ENCODE data around the gene CLHC1. TPM values are rescaled to one million over a fixed set of nuclear protein-coding genes. Genes with fewer than 3 reads are reported as not detected.

Gene CLHC1
- total and polyA plus RNA-seq, 2 of the 8 experiments (the other 6 are each of a cell fraction or from before 2014, with no cell fraction given): 2.6 to 10.8 TPM

GRCh38 chr2:55196526-55196925 lies 35.6 kb downstream of the CLHC1 start:
- Histone ChIP-seq H3K4me1 (replicated peaks in 1 of 4; ENCODE audit: control insufficient read depth in 3 of 4, insufficient read depth in 4 of 4, low read length in 3 of 4) (no peaks in the 10 kb centered on the region), H3K4me2 (ENCODE audit: insufficient read depth in 1 of 2, low read depth in 2 of 2, low read length in 2 of 2) (no peak overlapping the region), H3K9me3 (ENCODE audit: insufficient read depth in 2 of 2, low read depth in 1 of 2, low read length in 1 of 2) (no peaks in the 10 kb centered on the region), H4K20me1 (replicated peaks in 1 of 2; ENCODE audit: control insufficient read depth in 1 of 2, insufficient read depth in 2 of 2, low read length in 2 of 2) (peaks cover 0 to 2% of the 10 kb centered on the region in 2 experiments), H3K9ac (replicated peaks in 1 of 4; ENCODE audit: extremely low read depth in 1 of 4, low read depth in 3 of 4, low read length in 3 of 4) (no peak overlapping the region), H3K56ac (replicated peaks; ENCODE audit: insufficient read length, low read depth, low read length) (no peak overlapping the region), H3K27ac (ENCODE audit: low read depth, low read length) (no peak overlapping the region), H2BK120ac (replicated peaks; ENCODE audit: low read depth, low read length) (no peak overlapping the region), H3K79me2 (ENCODE audit: control insufficient read depth in 1 of 2, insufficient read depth in 2 of 2, low read length in 2 of 2) (no peaks in the 10 kb centered on the region), H3K36me3 (ENCODE audit: control insufficient read depth in 2 of 4, insufficient read depth in 4 of 4, low read length in 3 of 4) (no peaks in the 10 kb centered on the region), H2BK12ac (ENCODE audit: low read depth, low read length) (no peak overlapping the region), H2AK5ac (ENCODE audit: low read depth, low read length) (no peak overlapping the region), H2BK15ac (ENCODE audit: low read length) (no peak overlapping the region), H3K18ac (ENCODE audit: extremely low read depth, low read length) (no peak overlapping the region), H2BK5ac (ENCODE audit: low read depth, low read length) (no peak overlapping the region), H2BK20ac (ENCODE audit: low read length) (no peak overlapping the region), H3K4ac (replicated peaks; ENCODE audit: insufficient read length, low read depth, low read length) (no peak overlapping the region), H4K8ac (ENCODE audit: extremely low read depth, insufficient read depth, low read length) (no peak overlapping the region), H3K14ac (ENCODE audit: insufficient read length) (no peak overlapping the region), H4K5ac (ENCODE audit: insufficient read length, low read depth, low read length) (no peak overlapping the region), H3K23me2 (ENCODE audit: low read depth, low read length) (no peaks in the 10 kb centered on the region), H3K4me3 (ENCODE audit: extremely low read depth in 1 of 4, insufficient read depth in 2 of 4, low read depth in 3 of 4, low read length in 4 of 4) (no peak overlapping the region), H3K79me1 (ENCODE audit: low read depth, low read length) (no peaks in the 10 kb centered on the region), H4K91ac (replicated peaks; ENCODE audit: insufficient read length, low read length) (no peak overlapping the region), H3K23ac (ENCODE audit: insufficient read length) (no peak overlapping the region), H3K27me3 (replicated peaks in 1 of 4; ENCODE audit: control insufficient read depth in 3 of 4, extremely low read depth in 1 of 4, insufficient read depth in 3 of 4, low read length in 3 of 4) (no peaks in the 10 kb centered on the region), H2AFZ (ENCODE audit: low read length) (no peak overlapping the region)
- WGBS, 2 experiments (ENCODE audit: extremely low coverage in 1 of 2, insufficient coverage in 1 of 2, insufficient read length in 1 of 2, insufficient replicate concordance in 2 of 2, low coverage in 1 of 2, low lambda C conversion rate in 2 of 2, missing lambda C conversion rate in 1 of 2): 82% methylated on average over 2 of the region's 2 CpGs; no CpG with 5 or more reads in 1 of the 2 experiments
- POLR2A ChIA-PET (ENCODE audit: partially characterized antibody): interaction anchor here (1.2 kb wide), 1 partner anchor 20 kb away, joined by 3 read pairs; no protein-coding TSS in a partner anchor
- DNase-seq (ENCODE audit: low read depth in 1 of 2, low spot score in 2 of 2) (no peak), FAIRE-seq (no peak)
- CTCF ChIA-PET (ENCODE audit: partially characterized antibody): no interaction called here
- TF ChIP-seq YY1 (IDR thresholded peaks at IDR 0.05; ENCODE audit: low read depth, low read length) (no peak), RAD21 (IDR thresholded peaks at IDR 0.05 in 1 of 2, conservative IDR thresholded peaks at IDR 0.05 in 1 of 2; ENCODE audit: low read depth in 2 of 2, low read length in 2 of 2) (no peak), SRF (IDR thresholded peaks at IDR 0.05; ENCODE audit: low read depth, low read length) (no peak), RBBP5 (IDR thresholded peaks at IDR 0.05; ENCODE audit: borderline replicate concordance, low read depth, low read length) (no peak), SUZ12 (IDR thresholded peaks at IDR 0.05; ENCODE audit: low read length) (no peak), BRCA1 (IDR thresholded peaks at IDR 0.05; ENCODE audit: low read depth, low read length) (no peak), EP300 (IDR thresholded peaks at IDR 0.05; ENCODE audit: borderline replicate concordance in 1 of 2, low read depth in 2 of 2, low read length in 2 of 2) (no peak), SIN3A (conservative IDR thresholded peaks at IDR 0.05 in 1 of 2, IDR thresholded peaks at IDR 0.05 in 1 of 2; ENCODE audit: low read depth in 1 of 2, low read length in 2 of 2) (no peak), KDM5A (IDR thresholded peaks at IDR 0.05; ENCODE audit: low read length) (no peak), TAF7 (optimal IDR thresholded peaks at IDR 0.05; ENCODE audit: borderline replicate concordance, low read depth, low read length) (no peak)
- TF ChIP-seq, protein P1, sequence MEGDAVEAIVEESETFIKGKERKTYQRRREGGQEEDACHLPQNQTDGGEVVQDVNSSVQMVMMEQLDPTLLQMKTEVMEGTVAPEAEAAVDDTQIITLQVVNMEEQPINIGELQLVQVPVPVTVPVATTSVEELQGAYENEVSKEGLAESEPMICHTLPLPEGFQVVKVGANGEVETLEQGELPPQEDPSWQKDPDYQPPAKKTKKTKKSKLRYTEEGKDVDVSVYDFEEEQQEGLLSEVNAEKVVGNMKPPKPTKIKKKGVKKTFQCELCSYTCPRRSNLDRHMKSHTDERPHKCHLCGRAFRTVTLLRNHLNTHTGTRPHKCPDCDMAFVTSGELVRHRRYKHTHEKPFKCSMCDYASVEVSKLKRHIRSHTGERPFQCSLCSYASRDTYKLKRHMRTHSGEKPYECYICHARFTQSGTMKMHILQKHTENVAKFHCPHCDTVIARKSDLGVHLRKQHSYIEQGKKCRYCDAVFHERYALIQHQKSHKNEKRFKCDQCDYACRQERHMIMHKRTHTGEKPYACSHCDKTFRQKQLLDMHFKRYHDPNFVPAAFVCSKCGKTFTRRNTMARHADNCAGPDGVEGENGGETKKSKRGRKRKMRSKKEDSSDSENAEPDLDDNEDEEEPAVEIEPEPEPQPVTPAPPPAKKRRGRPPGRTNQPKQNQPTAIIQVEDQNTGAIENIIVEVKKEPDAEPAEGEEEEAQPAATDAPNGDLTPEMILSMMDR (IDR thresholded peaks at IDR 0.05; ENCODE audit: control extremely low read depth in 1 of 3, insufficient read depth in 1 of 3, low read depth in 1 of 3, low read length in 3 of 3): no peak
